ENCODE results near the gene THOC6.
A peak's percentile ranks its signal among the peaks of the same experiment; 100 is the strongest.
"Not testable (repeated sequence)": the region's sequence is repeated elsewhere in the genome, so short reads cannot be mapped to it uniquely, and the experiment has no call there.

Gene THOC6

DNA sequence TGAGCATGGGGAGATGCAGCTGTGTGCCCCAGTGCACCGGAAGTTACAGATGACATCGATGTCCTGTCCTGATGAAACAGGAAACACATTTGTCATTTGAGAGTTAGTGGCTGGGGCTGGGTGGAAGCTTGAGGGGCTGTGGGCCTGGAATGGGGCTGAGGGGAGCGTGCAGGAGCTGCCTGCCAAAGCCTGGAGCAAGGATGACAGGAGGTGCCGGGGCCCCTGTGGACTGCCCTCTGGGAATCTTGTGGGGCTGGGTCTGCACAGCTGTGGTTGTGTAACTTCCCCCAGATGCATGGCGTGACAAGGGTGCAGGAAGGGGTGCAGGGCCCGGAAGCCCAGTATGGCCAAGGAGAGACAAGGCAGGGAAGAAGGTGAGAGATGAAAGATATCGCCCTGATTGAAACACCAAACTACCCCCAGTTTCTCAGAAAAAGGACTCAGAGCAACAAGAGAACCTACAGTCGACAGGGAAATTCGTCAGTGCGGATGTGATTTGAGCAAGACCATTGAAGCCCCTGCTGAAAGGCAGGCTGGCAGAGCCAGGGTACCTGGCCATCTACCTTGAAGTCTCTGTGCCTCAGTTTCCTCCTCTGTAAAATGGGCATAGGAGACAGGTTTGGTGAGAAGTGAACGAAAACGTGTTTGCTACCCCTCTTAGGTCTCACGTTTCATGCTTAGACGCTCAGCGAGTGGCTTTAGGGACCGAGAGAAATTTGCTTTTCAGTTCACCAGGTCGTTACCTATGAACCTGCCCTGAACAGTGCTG, 31.3 kb downstream of the THOC6 start:
- DNase-seq (ENCODE audit: low read depth) = no peak

DNA sequence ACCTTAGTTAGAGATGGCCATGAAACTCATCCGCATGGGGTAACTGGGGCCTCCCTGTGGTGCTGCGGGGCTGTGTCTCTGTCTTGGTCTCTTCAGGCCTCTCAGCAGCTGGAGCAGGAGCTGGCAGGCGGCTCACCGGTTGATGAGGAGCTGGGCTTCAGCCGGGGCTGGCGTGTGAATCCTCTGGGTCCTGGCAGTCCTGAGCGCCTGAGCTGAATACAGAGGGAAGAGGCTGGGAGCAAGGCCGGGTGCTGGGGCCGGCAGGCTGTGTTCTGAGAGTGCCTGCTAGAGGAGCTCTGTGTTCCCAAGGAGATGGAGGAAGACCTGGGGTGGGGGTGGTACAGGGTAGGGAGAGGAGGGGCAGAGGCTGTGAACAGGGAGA, 31.9 kb downstream of the THOC6 start:
- DNase-seq (ENCODE audit: low read depth) = not testable (repeated sequence)

DNA sequence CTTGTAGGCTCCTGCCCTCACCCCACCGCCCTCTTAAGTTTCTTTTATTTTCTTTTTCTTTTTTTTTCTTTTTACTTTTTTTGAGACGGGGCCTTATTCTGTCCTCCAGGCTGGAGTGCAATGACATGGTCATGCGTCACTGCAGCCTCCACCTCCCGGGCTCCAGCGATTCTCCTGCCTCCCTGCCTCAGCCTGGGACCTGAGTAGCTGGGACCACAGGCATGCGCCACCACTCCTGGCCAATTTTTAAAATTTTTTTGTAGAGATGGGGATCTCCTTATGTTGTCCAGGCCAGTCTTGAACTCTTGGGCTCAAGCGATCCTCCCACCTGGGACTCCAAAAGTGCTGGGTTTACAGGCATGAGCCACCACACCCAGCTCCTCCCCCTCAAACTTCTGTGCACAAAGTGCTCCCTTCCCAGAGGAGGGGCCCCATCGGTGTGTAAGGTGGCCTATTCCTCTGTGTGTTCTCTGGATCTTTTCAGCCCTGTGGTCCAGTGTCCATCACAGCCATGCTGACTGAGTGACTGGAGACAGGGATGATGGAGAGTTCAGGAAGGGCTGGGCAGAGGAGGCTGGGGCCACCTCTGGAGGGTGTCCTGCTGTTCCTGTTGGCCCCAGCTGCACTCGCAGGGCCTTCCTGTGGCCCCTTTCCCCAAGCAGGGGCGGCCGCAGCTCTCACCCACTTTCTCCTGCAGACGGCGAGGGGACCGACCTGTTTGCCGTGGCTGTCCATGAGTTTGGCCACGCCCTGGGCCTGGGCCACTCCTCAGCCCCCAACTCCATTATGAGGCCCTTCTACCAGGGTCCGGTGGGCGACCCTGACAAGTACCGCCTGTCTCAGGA, 32.7 kb downstream of the THOC6 start:
- DNase-seq (ENCODE audit: low read depth) = no peak

DNA sequence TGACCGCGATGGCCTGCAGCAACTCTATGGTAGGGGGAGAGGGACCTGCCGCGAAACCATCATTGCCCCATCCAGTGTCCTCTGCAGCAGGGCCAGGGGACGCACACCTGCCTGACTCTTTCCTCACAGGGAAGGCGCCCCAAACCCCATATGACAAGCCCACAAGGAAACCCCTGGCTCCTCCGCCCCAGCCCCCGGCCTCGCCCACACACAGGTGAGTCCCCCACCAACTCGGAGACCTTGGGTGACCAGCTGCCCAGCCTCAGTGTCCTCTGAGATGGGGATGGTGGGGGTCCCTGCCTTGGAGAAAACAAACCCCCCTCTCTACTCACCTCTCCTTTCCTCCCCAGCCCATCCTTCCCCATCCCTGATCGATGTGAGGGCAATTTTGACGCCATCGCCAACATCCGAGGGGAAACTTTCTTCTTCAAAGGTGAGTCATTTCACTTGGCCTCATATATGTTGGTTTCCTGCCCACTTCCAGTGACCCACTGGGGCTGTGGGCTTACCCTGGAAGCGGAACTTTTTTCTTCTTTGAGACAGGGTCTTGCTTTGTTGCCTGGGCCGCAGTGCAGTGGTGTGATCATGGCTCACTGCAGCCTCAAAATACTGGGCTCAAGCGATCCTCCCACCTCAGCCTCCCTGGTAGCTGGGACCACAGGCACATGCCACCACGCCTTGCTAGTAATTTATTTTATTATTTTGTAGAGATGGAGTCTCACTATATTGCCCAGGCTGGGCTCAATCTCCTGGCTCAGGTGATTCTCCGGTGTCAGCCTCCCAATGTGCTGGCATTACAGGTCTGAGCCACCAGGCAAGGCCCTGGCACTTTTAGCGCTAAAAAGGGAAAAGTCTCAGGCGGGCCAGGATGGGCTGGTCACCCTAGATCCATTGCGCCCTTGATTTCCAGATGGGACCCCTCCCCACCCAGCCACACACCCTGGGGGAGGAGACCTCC, 33.6 kb downstream of the THOC6 start:
- no peak for DNase-seq (ENCODE audit: low read depth)

DNA sequence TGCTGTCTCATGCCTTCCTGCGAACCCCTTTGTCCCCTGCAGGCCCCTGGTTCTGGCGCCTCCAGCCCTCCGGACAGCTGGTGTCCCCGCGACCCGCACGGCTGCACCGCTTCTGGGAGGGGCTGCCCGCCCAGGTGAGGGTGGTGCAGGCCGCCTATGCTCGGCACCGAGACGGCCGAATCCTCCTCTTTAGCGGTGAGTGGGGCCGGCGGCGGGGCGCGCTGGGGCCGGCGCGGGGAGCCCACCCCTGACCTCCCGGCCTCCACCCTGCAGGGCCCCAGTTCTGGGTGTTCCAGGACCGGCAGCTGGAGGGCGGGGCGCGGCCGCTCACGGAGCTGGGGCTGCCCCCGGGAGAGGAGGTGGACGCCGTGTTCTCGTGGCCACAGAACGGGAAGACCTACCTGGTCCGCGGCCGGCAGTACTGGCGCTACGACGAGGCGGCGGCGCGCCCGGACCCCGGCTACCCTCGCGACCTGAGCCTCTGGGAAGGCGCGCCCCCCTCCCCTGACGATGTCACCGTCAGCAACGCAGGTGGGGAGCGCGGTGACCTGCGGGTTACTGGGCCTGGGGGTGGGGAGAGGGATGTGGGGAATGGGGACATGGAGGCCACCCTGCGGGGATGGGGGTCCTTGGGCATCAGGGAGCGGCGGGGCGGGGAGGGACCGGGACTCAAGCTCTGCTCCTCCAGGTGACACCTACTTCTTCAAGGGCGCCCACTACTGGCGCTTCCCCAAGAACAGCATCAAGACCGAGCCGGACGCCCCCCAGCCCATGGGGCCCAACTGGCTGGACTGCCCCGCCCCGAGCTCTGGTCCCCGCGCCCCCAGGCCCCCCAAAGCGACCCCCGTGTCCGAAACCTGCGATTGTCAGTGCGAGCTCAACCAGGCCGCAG, 34.5 kb downstream of the THOC6 start:
- no peak for DNase-seq (ENCODE audit: low read depth)

DNA sequence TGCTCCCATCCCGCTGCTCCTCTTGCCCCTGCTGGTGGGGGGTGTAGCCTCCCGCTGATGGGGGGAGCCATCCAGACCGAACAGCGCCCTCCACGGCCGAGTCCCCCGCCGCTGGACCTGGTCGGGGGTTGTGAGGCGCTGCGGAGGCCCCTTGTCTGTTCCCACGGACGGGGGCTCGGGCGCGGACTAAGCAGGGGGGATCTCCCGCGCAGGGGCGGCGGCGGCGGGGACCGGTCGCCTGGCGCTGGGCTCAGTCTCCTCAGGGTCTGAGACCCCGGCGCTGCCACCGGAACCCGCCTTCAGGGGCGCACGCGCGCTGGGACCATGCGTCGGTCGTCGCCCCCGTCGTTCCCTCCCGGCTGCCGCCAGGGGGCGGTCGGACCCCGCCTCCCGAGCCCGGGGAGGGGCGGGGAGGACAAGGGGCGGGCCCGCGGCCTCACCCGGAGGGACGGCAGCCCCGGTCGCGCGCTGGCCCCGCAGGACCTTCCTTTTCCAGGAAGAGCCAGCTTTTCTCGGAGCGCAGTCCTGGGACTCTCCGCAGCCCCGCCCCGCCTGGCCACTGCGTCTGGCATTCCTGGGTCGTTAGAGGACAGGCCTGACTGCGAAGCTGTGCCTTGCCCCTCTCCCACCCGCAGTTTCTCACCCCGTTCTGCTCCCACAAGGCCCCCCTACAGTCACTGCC, 35.3 kb downstream of the THOC6 start:
- DNase-seq (ENCODE audit: low read depth) = peak; percentile 83

DNA sequence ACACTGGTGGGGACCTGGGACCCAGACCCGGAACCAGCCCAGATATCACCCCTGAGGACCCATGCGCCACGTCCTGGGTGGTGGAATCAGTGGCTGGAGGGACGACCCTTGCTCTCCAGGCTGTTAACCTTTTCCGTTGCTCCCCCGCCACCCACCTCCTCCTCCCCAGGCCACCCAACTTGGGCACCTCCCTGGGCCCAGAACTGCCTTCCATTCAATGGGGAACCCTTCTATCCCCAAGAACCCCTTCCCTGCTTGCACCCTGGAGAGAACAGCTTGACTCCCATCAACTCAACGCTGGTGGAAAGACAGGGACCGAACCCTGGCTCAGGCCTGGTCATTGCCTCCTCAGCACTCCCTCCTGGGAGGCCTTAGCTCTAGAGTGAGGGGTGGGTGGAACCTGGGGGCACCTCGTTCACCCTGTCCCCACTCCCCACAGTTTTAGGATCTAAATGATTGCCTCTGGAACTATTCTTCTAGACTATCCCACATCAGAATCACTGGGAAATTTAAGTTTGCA, 35.9 kb downstream of the THOC6 start:
- DNase-seq (ENCODE audit: low read depth) = no peak

DNA sequence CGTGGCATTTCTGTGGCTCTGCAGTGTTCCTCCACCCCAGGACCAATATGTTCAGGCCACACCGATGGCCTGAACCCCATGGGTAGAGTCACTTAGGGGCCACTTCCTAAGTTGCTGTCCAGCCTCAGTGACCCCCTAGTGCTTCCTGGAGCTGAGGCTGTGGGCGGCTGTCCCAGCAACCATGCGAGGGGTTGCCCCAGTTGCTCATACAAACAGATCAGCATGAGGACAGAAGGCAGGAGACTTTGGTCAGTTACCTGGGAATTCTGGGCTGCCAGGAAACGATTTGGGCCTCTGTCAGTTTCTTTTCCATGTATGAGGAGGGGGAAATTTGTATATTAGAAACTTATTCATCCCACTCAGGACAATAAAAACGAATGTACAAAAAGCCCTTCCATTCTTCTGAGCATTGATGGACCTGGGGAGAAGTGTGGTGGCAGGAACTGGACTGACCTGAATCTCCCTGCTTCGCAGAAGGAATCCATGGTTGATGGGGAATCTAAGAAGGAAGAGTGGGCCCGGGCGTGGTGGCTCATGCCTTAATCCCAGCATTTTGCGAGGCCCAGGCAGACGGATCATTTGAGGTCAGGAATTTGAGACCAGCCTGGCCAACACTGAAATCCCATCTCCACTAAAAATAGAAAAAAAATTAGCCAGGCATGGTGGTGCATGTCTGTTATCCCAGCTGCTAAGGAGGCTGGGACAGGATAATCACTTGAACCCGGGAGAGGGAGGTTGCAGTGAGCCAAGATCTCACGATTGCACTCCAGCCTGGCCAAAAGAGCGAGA, 36.7 kb downstream of the THOC6 start:
- DNase-seq (ENCODE audit: low read depth) = no peak

DNA sequence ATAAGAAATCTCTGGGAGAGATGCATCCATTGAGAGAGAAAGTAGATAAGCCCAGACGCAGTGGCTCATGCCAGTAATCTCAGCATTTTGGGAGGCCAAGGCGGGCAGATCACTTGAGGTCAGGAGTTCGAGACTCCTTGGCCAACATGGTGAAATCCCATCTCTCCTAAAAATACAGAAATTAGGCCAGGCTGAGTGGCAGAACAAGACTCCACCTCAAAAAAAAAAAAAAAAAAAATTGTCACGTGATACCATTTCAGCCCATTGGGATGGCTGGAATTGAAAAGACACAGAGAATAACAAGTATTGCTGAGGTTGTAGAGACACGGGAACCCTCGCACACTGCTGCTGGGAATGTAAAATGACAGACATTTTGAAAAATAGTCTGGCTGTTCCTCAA, 38.7 kb downstream of the THOC6 start:
- no peak for DNase-seq (ENCODE audit: low read depth)

DNA sequence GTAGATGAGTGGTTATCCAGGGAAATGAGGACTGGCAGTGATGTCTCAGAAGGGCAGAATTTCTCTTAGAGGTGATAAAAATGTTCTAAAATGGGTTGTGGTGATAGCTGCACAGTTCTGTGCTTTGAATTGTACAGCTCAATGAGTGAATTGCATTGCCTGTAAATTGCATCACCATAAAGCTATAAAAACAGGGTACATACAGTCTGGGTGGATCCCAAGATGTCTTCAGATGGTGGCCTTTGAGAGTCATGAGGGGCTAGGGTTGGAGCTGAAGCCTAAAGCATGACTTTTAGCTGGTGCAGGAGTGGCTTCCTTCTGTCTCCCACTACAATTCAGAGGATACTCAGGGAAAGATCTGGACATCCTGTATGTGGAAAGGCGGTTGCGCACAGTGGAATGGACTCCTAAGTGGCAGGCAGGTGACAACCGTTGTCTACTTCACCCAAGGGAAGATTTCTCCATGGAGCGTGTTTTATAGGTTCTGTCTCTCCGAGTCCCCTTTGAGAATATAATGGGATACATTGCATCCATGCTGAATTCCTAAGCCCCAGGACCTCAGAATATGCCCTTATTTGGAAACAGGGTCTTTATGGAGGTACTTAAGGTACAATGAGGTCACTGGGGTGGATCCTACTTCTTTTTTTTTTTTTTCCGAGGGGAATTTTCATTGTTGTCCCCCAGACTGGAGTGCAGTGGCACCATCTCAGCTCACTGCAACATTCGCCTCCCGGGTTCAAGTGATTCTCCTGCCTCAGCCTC, 40.0 kb downstream of the THOC6 start:
- DNase-seq (ENCODE audit: low read depth) = no peak

DNA sequence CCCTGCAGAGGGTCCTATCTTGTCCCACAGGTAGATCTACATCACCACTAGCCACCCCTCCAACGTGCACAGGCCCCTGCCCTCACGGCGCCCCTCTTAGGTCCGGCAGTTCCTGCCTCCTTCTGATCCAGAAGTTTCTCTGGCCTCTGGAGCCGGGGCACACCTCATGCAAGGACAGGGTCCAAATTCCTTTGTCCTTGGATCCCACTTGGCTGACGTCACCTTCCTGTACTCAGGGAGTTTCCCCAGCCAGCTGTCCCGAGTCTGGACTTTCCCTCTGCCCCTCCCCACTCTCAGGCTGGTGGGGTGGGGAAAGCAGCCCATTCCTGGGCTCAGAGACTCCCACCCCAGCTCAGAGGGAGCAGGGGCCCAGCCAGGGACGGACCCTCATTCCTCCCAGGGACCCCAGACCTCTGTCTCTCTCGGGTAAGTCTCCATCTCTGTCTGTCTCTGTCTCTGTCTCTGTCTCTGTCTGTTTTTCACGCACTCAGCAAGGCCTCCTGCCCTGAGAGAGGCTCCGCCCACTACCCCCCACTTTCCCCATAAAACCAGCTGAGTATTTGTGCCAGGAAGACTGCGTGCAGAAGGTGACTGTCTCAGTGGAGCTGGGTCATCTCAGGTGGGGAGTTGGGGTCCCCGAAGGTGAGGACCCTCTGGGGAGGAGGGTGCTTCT, 41.4 kb downstream of the THOC6 start, which contains the start of gene IL32:
TSS of gene IL32 (plus strand) at position 572 of the 673 bp plus-strand sequence. CDS start 172 bp downstream, outside the sequence.
- peak; percentile 51 for DNase-seq (ENCODE audit: low read depth)

DNA sequence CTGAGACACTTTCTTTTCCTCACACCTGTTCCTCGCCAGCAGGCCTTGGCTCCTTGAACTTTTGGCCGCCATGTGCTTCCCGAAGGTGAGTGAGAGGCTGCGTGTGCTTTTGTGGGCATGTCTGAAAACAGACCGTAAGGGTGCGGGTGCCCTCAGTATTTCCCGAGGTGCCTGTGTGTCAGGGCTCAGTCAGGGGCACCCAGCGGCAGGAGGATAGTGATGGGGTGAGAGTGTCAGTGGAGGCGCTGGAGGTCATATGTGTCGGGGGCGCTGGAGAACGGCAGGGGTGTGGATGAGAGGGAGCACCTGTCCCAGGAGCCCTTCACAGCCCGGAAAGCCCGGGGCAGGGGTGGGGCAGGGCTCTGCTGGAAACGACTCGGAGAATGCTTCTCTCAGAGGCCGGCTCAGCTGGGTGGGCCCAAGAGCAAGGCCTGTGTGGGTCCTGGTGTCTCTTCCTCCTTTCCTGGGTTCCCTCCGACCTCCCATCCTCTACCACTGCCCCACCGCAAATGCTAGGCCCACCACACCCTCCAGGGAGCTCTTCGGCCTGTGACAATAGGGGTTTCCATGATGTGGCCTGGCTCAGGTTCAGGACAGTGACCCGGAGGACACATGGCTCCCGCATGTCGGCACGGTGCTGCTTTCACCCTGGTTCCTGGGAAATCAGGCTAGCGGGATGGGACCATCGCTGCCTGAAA, 42.1 kb downstream of the THOC6 start:
- DNase-seq (ENCODE audit: low read depth) = no peak

DNA sequence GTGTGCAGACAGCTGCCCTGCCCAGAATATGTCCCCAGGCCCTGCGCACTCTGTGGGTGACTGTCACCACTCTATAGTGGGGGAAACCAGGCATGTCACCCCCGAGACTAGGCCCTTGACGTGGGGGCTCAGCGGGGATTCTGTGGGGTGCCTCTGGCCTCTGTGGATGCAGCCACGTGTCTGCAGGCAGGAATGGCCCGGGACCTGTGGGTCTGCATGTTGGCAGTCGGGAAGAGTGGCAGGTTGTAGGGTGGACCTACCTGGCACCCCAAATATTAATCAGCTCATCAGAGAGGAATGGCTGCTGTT, 42.6 kb downstream of the THOC6 start:
- no peak for DNase-seq (ENCODE audit: low read depth)

DNA sequence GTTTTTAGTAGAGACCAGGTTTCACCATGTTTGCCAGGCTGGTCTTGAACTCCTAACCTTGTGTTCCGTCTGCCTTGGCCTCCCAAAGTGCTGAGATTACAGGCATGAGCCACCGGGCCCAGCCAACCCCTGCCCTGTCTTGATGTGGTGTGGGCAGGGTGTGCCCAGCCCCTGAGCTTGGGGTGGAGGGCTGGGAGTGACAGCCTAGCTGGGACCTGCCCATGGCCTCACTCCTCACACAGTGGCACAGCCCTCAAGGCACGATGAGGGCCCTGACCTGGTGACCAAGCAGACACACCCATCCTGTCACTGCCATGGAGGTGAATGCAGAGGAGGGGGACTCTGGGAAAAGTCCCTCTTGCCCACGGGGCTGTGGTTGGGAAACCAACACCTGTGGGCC, 44.7 kb downstream of the THOC6 start:
- no peak for DNase-seq (ENCODE audit: low read depth)

DNA sequence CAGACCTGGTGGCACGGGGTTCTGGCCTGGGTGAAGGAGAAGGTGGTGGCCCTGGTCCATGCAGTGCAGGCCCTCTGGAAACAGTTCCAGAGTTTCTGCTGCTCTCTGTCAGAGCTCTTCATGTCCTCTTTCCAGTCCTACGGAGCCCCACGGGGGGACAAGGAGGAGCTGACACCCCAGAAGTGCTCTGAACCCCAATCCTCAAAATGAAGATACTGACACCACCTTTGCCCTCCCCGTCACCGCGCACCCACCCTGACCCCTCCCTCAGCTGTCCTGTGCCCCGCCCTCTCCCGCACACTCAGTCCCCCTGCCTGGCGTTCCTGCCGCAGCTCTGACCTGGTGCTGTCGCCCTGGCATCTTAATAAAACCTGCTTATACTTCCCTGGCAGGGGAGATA, 45.3 kb downstream of the THOC6 start:
- DNase-seq (ENCODE audit: low read depth) = not testable (repeated sequence)

DNA sequence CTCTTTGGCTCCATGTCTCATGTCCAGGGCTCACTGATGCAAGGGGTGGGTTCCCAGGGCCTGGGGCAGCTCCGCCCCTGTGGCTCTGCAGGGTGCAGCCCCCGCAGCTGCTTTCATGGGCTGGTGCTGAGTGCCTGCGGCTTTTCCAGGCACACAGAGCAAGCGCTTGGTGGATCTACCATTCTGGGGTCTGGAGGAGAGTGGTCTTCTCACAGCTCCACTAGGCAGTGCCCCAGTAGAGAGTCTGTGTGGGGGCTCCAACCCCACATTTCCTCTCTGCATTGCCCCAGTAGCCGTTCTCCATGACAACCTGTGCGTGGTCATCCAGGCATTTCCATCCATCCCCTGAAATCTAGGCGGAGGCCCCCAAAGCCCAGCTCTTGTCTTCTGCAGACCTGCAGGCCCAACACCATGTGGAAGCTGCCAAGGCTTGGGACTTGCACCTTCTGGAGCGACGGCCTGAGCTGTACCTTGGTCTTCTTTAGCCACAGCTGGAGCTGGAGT, 46.8 kb downstream of the THOC6 start:
- DNase-seq (ENCODE audit: low read depth) = no peak

DNA sequence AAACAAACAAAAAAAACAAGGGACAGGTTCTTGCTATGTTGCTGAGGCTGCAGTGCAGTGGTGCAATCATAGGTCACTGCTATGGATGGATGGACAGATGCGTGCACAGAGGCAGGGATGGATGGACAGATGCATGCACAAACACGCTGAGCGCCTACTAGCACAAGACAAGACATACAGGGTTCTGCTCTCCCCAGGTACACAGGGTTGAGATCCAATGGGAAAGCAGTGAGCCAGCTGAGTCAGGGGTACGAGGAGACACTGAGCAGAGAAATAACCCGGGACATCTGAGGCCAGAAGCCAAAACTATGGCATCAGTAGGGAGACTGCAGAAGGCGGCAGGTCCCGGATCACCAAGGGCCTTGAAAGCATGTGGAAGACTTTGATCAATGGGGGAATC, 47.8 kb downstream of the THOC6 start:
- no peak for DNase-seq (ENCODE audit: low read depth)
